GM12878 (cell line): ENCODE measurements around the gene OLR1. TPM values are rescaled to one million over a fixed set of nuclear protein-coding genes. Genes with fewer than 3 reads are reported as not detected.
"Not testable (repeated sequence)": the region's sequence is repeated elsewhere in the genome, so short reads cannot be mapped to it uniquely, and the experiment has no call there.

Experiments
- ATAC-seq: fragments of 200-7000 bp; cut with Tn5 transposase; 3 replicates; pipeline ENCODE4 v1.9.1; 2020; ENCODE audit warnings: mild to moderate bottlenecking, moderate library complexity
- BruUV-seq: library from RNA; stranded (reverse); fragments of 400-500 nt; replicated peaks from 2 replicates; lab custom pipeline; 2021; lab: Mats Ljungman, UMichigan
- CTCF ChIA-PET: fragments of 300-600 bp; sonication (Branson Sonifier 250); formaldehyde crosslinking; extraction: SDS; loops from one replicate; lab custom pipeline; 2021; ENCODE audit warnings: inconsistent platforms; lab: Yijun Ruan, JAX
- POLR2A ChIA-PET: fragments of 350-600 bp; formaldehyde crosslinking; extraction: SDS; loops from one replicate; lab custom pipeline; 2021; ENCODE audit warnings: inconsistent platforms; lab: Charles Lee
- RAD21 ChIA-PET: fragments of 300-600 bp; sonication (Branson Sonifier 250); formaldehyde crosslinking; loops from one replicate; lab custom pipeline; 2023; ENCODE audit warnings: antibody characterized with exemption; ENCODE audit not compliant: unreplicated experiment; lab: Charles Lee
- SMC1A ChIA-PET: fragments of 300-600 bp; sonication (Branson Sonifier 250); formaldehyde crosslinking; loops from one replicate; lab custom pipeline; 2023; ENCODE audit not compliant: unreplicated experiment, uncharacterized antibody; lab: Charles Lee
- DNase-seq: peaks from one replicate; pipeline ENCODE4 v3.0.0-alpha.2; 2011; ENCODE audit warnings: low read depth, low spot score
- FAIRE-seq: peaks from 3 replicates; lab custom pipeline; 2011; peaks lifted over from hg19 to GRCh38; lab: Jason Lieb, UNC
- H2AFZ ChIP-seq: 2 replicates; pipeline ENCODE4 v1.6.0; 2011; ENCODE audit warnings: low read depth, low read length, control low read depth; ENCODE audit not compliant: control insufficient read depth
- H3K27ac ChIP-seq: 2 replicates; pipeline ENCODE4 v1.5.1; 2011; ENCODE audit warnings: control low read depth; ENCODE audit not compliant: control insufficient read depth, insufficient read depth
- H3K27me3 ChIP-seq, 2 experiments: replicated peaks in 1 of 2; 2 replicates each; pipeline versions ENCODE4 v1.6.0 to v1.6.1; 2011; ENCODE audit warnings: low read length in 1 of 2; ENCODE audit not compliant: control insufficient read depth in 2 of 2, insufficient read depth in 2 of 2
- H3K36me3 ChIP-seq, 2 experiments: 2 replicates each; pipeline ENCODE4 v1.5.1; 2011; ENCODE audit warnings: low read length in 1 of 2; ENCODE audit not compliant: control insufficient read depth in 2 of 2, insufficient read depth in 2 of 2
- H3K4me1 ChIP-seq: 2 replicates; pipeline ENCODE4 v1.6.1; 2011; ENCODE audit warnings: mild to moderate bottlenecking, low read length, moderate library complexity, mixed read lengths; ENCODE audit not compliant: control insufficient read depth, insufficient read depth
- H3K4me2 ChIP-seq: 2 replicates; pipeline ENCODE4 v1.6.0; 2011; ENCODE audit warnings: control low read depth; ENCODE audit not compliant: control insufficient read depth, insufficient read depth
- H3K4me3 ChIP-seq: fragments of 200-600 bp; sonication (generic); 2 replicates; pipeline ENCODE4 v1.5.1; 2016
- H3K79me2 ChIP-seq: 2 replicates; pipeline ENCODE4 v1.6.0; 2011; ENCODE audit warnings: low read length; ENCODE audit not compliant: control insufficient read depth, insufficient read depth
- H3K9ac ChIP-seq: 2 replicates; pipeline ENCODE4 v1.8.0; 2011; ENCODE audit warnings: low read length, control low read depth, mixed read lengths; ENCODE audit not compliant: control insufficient read depth, insufficient read depth
- H3K9me3 ChIP-seq: replicated peaks from 3 replicates; pipeline ENCODE4 v1.5.1; 2011; ENCODE audit warnings: mild to moderate bottlenecking, low read length; ENCODE audit not compliant: control insufficient read depth, insufficient read depth
- H4K20me1 ChIP-seq: 2 replicates; pipeline ENCODE4 v1.6.0; 2011; ENCODE audit not compliant: control insufficient read depth, insufficient read depth
- RELA ChIP-seq: fragments of 450-650 bp; IDR thresholded peaks from 2 replicates; pipeline ENCODE4 v1.8.0; 2014; ENCODE audit warnings: borderline replicate concordance; ENCODE audit not compliant: partially characterized antibody
- WRNIP1 ChIP-seq: IDR thresholded peaks from 2 replicates; pipeline ENCODE4 v1.6.1; 2011; ENCODE audit warnings: low read depth, low read length, improper control_type of control experiment, borderline replicate concordance
- YY1 ChIP-seq: IDR thresholded peaks from 2 replicates; pipeline ENCODE4 v1.6.1; 2011; ENCODE audit warnings: low read depth, mild to moderate bottlenecking, low read length
- ZSCAN29 ChIP-seq: fragments of 450-650 bp; IDR thresholded peaks from 2 replicates; pipeline ENCODE4 v1.6.1; 2017; ENCODE audit warnings: mild to moderate bottlenecking, moderate library complexity
- WGBS: methylation state at CpG from one replicate; pipeline ENCODE4 v1.1.6; 2016; ENCODE audit warnings: low lambda C conversion rate; ENCODE audit not compliant: insufficient replicate concordance, insufficient coverage; ENCODE audit errors: missing lambda C conversion rate; 5-methylcytosine and 5-hydroxymethylcytosine counted together
- in situ Hi-C: fragments of 300-500 bp; cut with MboI; formaldehyde crosslinking; loops from 9 replicates; pipeline ENCODE4 v1.14.3; 2018; ENCODE audit warnings: mixed read lengths
- intact Hi-C: fragments of 100-400 bp; cut with micrococcal nuclease; formaldehyde crosslinking; loops from one replicate; pipeline ENCODE4 v1.14.2; 2022; ENCODE audit not compliant: unreplicated experiment
- polyA plus RNA-seq, 11 experiments: library from polyadenylated mRNA; depleted of rRNA in 4 of 11; unstranded in 6 of 11; stranded (reverse) in 5 of 11; fragments of >200 nt; fragmentation: Nextera tagmentation in 4 of 11; fragmentation: Illumina TruSeq in 1 of 11; extraction: Ambion mirVana in 4 of 11; extraction: Trizol in 1 of 11; gene quantifications; 1 replicate in 1 of 11; 2 replicates in 10 of 11; pipeline versions ENCODE4 v1.2.1 to v1.2.3, GENCODE V29; 2011 to 2016; ENCODE audit warnings: inconsistent platforms in 2 of 11, missing spikeins in 2 of 11, low read depth in 1 of 11
- total RNA-seq, 4 experiments: library from RNA; depleted of rRNA in 3 of 4; stranded (reverse); fragments of >200 nt in 3 of 4; fragmentation: Illumina TruSeq in 1 of 4; extraction: Trizol in 1 of 4; gene quantifications; 2 replicates each; pipeline versions ENCODE4 v1.2.1 to v1.2.3, GENCODE V29; 2013 to 2021
- TF ChIP-seq, protein P1 (sequence below): IDR thresholded peaks from 2 replicates; pipeline ENCODE4 v1.6.1; 2012; ENCODE audit warnings: low read depth, low read length, improper control_type of control experiment
- TF ChIP-seq, protein P2 (sequence below): fragments of 450-650 bp; formaldehyde crosslinking; IDR thresholded peaks from 2 replicates; pipeline ENCODE4 v1.4.0; 2022; ENCODE audit warnings: mild to moderate bottlenecking, moderate library complexity

OLR1 gene
- total and polyA plus RNA-seq, 10 of the 15 experiments (the other 5 are each of a cell fraction or from before 2014, with no cell fraction given): 0.08 TPM; not detected in 9

DNA sequence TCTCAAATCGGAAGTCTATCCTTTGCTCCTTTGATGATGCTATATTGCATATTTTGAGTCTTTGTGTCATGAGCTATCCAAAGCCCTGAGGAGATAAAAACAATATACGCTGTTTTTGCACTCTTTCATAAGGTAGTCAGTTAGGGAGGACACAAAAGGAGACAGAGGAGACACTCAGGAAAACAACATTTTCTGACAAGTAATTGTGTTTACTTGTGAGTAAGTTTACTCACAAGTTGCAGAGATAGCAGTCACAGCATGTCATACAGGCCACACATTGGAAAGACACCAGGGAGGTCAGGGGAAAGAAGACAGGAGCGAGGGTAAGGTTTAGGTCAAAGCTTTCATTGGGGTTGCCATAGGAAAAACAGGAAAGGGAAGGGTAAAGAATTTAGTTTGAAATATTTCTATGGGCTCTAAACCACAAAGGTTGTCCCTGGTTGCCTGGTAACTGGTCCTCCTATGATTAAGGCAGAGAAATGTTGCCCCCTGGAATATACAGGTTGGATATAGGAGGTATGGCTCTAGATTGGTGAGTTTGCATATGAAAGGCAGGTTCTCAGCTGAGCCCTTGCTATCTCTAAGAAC, 33.4 kb upstream of the OLR1 start:
- Histone ChIP-seq H2AFZ (no peak overlapping the region), H3K4me2 (no peak overlapping the region), H3K27me3 (no peaks in the 10 kb centered on the region; a peak in 1 of 4 replicates), H3K9me3 (no peaks in the 10 kb centered on the region), H3K36me3 (no peaks in the 10 kb centered on the region), H3K4me1 (no peaks in the 10 kb centered on the region), H3K27ac (no peak overlapping the region), H4K20me1 (no peaks in the 10 kb centered on the region), H3K79me2 (no peaks in the 10 kb centered on the region), H3K4me3 (no peak overlapping the region), H3K9ac (no peak overlapping the region)
- ChIA-PET POLR2A (no interaction called here), CTCF (no interaction called here), SMC1A (no interaction called here), RAD21 (no interaction called here)
- no peak for DNase-seq
- FAIRE-seq: no peak
- ATAC-seq: no peak
- no TSS peak for BruUV-seq
- 79% methylated on average over 3 of the region's 3 CpGs for WGBS
- intact Hi-C loops: no loop called here
- in situ Hi-C loops: no loop called here
- no peak for TF ChIP-seq YY1
- no peak for TF ChIP-seq RELA
- TF ChIP-seq, protein P1, sequence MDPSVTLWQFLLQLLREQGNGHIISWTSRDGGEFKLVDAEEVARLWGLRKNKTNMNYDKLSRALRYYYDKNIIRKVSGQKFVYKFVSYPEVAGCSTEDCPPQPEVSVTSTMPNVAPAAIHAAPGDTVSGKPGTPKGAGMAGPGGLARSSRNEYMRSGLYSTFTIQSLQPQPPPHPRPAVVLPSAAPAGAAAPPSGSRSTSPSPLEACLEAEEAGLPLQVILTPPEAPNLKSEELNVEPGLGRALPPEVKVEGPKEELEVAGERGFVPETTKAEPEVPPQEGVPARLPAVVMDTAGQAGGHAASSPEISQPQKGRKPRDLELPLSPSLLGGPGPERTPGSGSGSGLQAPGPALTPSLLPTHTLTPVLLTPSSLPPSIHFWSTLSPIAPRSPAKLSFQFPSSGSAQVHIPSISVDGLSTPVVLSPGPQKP: no peak
- TF ChIP-seq, protein P2, sequence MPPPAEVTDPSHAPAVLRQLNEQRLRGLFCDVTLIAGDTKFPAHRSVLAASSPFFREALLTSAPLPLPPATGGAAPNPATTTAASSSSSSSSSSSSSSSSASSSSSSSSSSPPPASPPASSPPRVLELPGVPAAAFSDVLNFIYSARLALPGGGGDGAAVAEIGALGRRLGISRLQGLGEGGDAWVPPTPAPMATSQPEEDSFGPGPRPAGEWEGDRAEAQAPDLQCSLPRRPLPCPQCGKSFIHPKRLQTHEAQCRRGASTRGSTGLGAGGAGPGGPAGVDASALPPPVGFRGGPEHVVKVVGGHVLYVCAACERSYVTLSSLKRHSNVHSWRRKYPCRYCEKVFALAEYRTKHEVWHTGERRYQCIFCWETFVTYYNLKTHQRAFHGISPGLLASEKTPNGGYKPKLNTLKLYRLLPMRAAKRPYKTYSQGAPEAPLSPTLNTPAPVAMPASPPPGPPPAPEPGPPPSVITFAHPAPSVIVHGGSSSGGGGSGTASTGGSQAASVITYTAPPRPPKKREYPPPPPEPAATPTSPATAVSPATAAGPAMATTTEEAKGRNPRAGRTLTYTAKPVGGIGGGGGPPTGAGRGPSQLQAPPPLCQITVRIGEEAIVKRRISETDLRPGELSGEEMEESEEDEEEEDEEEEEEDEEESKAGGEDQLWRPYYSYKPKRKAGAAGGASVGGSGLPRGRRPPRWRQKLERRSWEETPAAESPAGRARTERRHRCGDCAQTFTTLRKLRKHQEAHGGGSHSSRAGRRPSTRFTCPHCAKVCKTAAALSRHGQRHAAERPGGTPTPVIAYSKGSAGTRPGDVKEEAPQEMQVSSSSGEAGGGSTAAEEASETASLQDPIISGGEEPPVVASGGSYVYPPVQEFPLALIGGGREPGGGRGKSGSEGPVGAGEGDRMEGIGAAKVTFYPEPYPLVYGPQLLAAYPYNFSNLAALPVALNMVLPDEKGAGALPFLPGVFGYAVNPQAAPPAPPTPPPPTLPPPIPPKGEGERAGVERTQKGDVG (CRISPR knock-in tag): no peak
- no peak for TF ChIP-seq ZSCAN29
- no peak for TF ChIP-seq WRNIP1
- TF ChIP-seq, all 136 proteins: peak for 0

DNA sequence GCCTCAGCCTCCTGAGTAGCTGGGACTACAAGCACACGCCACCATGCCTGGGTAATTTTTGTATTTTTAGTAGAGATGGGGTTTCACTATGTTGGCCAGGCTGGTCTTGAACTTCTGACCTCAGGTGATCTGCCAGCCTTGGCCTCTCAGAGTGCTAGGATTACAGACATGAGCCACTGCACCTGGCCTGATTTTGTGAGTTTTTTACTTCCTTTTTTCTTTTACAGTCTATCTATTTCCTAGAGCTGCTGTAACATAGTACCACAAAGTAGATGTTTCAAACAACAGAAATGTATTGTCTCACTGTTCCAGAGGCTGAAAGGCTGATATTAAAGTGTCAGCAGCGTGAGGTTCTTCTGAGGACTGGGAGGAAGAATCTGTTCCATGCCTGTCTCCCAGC, 32.6 kb upstream of the OLR1 start:
- RAD21 ChIA-PET: interaction anchor here (1.4 kb wide), 1 partner anchor 52 kb away, joined by 3 read pairs; no protein-coding TSS in a partner anchor
- H3K4me2 ChIP-seq, H3K4me3 ChIP-seq, intact Hi-C loops, CTCF ChIA-PET, H3K79me2 ChIP-seq, H4K20me1 ChIP-seq, H3K27ac ChIP-seq, ATAC-seq, H3K9ac ChIP-seq, H3K36me3 ChIP-seq, H3K4me1 ChIP-seq, in situ Hi-C loops, FAIRE-seq, H2AFZ ChIP-seq, SMC1A ChIA-PET, H3K27me3 ChIP-seq, POLR2A ChIA-PET, DNase-seq, BruUV-seq, H3K9me3 ChIP-seq: not testable (repeated sequence)
- 22% methylated on average over 2 of the region's 2 CpGs for WGBS
